Lower leg skin (tissue), 4 donors: Measurements from ENCODE around the gene TNPO1. TPM values are rescaled to one million over a fixed set of nuclear protein-coding genes. Genes with fewer than 3 reads are reported as not detected.
"Not testable (repeated sequence)": the region's sequence is repeated elsewhere in the genome, so short reads cannot be mapped to it uniquely, and the experiment has no call there.

Experiments
- DNase-seq, 2 donors: peaks; one replicate each; pipeline ENCODE4 v3.0.0-alpha.2; 2019; ENCODE audit warnings: low spot score in 2 of 2
- H3K4me3 ChIP-seq: fragments of 200-600 bp; sonication (generic); 2 replicates; pipeline ENCODE4 v1.5.1; 2017; ENCODE audit warnings: mild to moderate bottlenecking, low read depth; ENCODE audit not compliant: poor library complexity, severe bottlenecking
- CTCF ChIP-seq, 3 donors: fragments of 450-650 bp; IDR thresholded peaks; one replicate each; pipeline ENCODE4 v1.5.1; 2016; ENCODE audit warnings: antibody characterized with exemption in 3 of 3, mild to moderate bottlenecking in 3 of 3, moderate library complexity in 2 of 3
- POLR2A ChIP-seq, 2 donors: fragments of 450-650 bp; IDR thresholded peaks; one replicate each; pipeline ENCODE4 v1.6.1; 2016 to 2017; ENCODE audit warnings: antibody characterized with exemption in 2 of 2, mild to moderate bottlenecking in 1 of 2, moderate library complexity in 1 of 2
- WGBS, 2 donors: methylation state at CpG; one replicate each; pipeline ENCODE4 v1.1.5; 2018; 5-methylcytosine and 5-hydroxymethylcytosine counted together
- intact Hi-C: fragments of 100-400 bp; cut with DNase I; formaldehyde crosslinking; loops from one replicate; pipeline ENCODE4 v1.15.0; 2023; ENCODE audit warnings: low total_unique reads
- total RNA-seq, 4 donors: library from RNA; depleted of rRNA; stranded (reverse); fragments of >200 nt; gene quantifications; one replicate each; pipeline ENCODE4 v1.1.0, GENCODE V29; 2016

The TNPO1 gene
- total RNA-seq, 4 donors from 2014 or later, result 55.5 to 83.4 (median 66.2) TPM

GRCh38 chr5:72783354-72783753, 33.1 kb upstream of the TNPO1 start:
- WGBS, 2 donors, result 88 to 92% methylated on average over 1 of the region's 1 CpG
- TF ChIP-seq POLR2A (IDR thresholded peaks at IDR 0.05), result no peak
- no peak for TF ChIP-seq CTCF (IDR thresholded peaks at IDR 0.05)
- H3K4me3 ChIP-seq, result no peak overlapping the region
- intact Hi-C loops, result no loop called here
- no peak for DNase-seq

- WGBS, 2 donors, result 97% methylated on average over 1 of the region's 1 CpG
- DNase-seq, result no peak
- no peak for TF ChIP-seq CTCF (IDR thresholded peaks at IDR 0.05)
- no peak for TF ChIP-seq POLR2A (IDR thresholded peaks at IDR 0.05)
- H3K4me3 ChIP-seq, result no peak overlapping the region
- intact Hi-C loops, result no loop called here
Observed at GRCh38 chr5:72784129-72784528, 32.3 kb upstream of the TNPO1 start.

- no peak for DNase-seq
- no peak overlapping the region for H3K4me3 ChIP-seq
- intact Hi-C loops, result no loop called here
- no peak for TF ChIP-seq POLR2A (IDR thresholded peaks at IDR 0.05)
- no peak for TF ChIP-seq CTCF (IDR thresholded peaks at IDR 0.05)
Observed at GRCh38 chr5:72785801-72786200, 30.7 kb upstream of the TNPO1 start.

GRCh38 chr5:72786676-72787075, 29.8 kb upstream of the TNPO1 start:
- DNase-seq, result no peak
- TF ChIP-seq POLR2A (IDR thresholded peaks at IDR 0.05), result no peak
- TF ChIP-seq CTCF (IDR thresholded peaks at IDR 0.05), result no peak
- 79 to 81% methylated on average over 4 of the region's 4 CpGs for WGBS, 2 donors
- intact Hi-C loops, result no loop called here
- no peak overlapping the region for H3K4me3 ChIP-seq

GRCh38 chr5:72788866-72789505, 27.5 kb upstream of the TNPO1 start:
- TF ChIP-seq CTCF (IDR thresholded peaks at IDR 0.05) (no peak), POLR2A (IDR thresholded peaks at IDR 0.05) (no peak)
- 70 to 77% methylated on average over 3 of the region's 3 CpGs for WGBS, 2 donors
- intact Hi-C loops, result no loop called here
- no peak overlapping the region for H3K4me3 ChIP-seq
- no peak for DNase-seq

GRCh38 chr5:72790186-72790585, 26.3 kb upstream of the TNPO1 start:
- TF ChIP-seq CTCF (IDR thresholded peaks at IDR 0.05), result no peak
- TF ChIP-seq POLR2A (IDR thresholded peaks at IDR 0.05), result no peak

GRCh38 chr5:72792662-72793061, 23.8 kb upstream of the TNPO1 start:
- DNase-seq, H3K4me3 ChIP-seq, intact Hi-C loops: not testable (repeated sequence)
- 82 to 89% methylated on average over 5 of the region's 5 CpGs for WGBS, 2 donors

More at GRCh38 chr5:72790186-72790585, 26.3 kb upstream of the TNPO1 start:
- intact Hi-C loops, result no loop called here
- no peak for DNase-seq
- WGBS, 2 donors, result 20 to 24% methylated on average over 1 of the region's 1 CpG
- H3K4me3 ChIP-seq, result no peak overlapping the region
